HL-60 (cell line): ENCODE results near the gene FBXL14.

Experiments used
- DNase-seq, 2 experiments: peaks; one replicate each; pipeline ENCODE4 v3.0.0-alpha.2; 2010 to 2020; ENCODE audit warnings: low read depth in 1 of 2, low spot score in 1 of 2
- H3K27ac ChIP-seq: fragments of 250-450 bp; sonication (Bioruptor Pico); replicated peaks from 2 replicates; pipeline ENCODE4 v1.5.1; 2020; ENCODE audit warnings: mild to moderate bottlenecking, moderate library complexity
- H3K27me3 ChIP-seq: fragments of 250-450 bp; sonication (Bioruptor Pico); 2 replicates; pipeline ENCODE4 v1.5.1; 2021; ENCODE audit warnings: mild to moderate bottlenecking, moderate library complexity; ENCODE audit not compliant: insufficient read depth, poor library complexity, severe bottlenecking
- H3K4me3 ChIP-seq: replicated peaks from 2 replicates; pipeline ENCODE4 v1.5.1; 2011; ENCODE audit warnings: mild to moderate bottlenecking, control low read depth, low read length; ENCODE audit not compliant: insufficient read depth
- GABPA ChIP-seq: IDR thresholded peaks from 2 replicates; pipeline ENCODE4 v1.6.1; 2012; ENCODE audit warnings: low read depth
- POLR2AphosphoS5 ChIP-seq: IDR thresholded peaks from 2 replicates; pipeline ENCODE4 v1.6.1; 2012; ENCODE audit warnings: low read depth
- REST ChIP-seq: IDR thresholded peaks from 2 replicates; pipeline ENCODE4 v1.6.1; 2012; ENCODE audit warnings: low read depth; ENCODE audit not compliant: insufficient replicate concordance
- SPI1 ChIP-seq: IDR thresholded peaks from 2 replicates; pipeline ENCODE4 v1.6.1; 2012; ENCODE audit warnings: low read depth, mild to moderate bottlenecking, borderline replicate concordance
- TF ChIP-seq, protein P1 (sequence below): IDR thresholded peaks from one replicate; pipeline ENCODE4 v1.5.1; 2011; ENCODE audit warnings: low read length, control low read depth, inconsistent platforms; ENCODE audit not compliant: insufficient read depth

Gene FBXL14

DNA sequence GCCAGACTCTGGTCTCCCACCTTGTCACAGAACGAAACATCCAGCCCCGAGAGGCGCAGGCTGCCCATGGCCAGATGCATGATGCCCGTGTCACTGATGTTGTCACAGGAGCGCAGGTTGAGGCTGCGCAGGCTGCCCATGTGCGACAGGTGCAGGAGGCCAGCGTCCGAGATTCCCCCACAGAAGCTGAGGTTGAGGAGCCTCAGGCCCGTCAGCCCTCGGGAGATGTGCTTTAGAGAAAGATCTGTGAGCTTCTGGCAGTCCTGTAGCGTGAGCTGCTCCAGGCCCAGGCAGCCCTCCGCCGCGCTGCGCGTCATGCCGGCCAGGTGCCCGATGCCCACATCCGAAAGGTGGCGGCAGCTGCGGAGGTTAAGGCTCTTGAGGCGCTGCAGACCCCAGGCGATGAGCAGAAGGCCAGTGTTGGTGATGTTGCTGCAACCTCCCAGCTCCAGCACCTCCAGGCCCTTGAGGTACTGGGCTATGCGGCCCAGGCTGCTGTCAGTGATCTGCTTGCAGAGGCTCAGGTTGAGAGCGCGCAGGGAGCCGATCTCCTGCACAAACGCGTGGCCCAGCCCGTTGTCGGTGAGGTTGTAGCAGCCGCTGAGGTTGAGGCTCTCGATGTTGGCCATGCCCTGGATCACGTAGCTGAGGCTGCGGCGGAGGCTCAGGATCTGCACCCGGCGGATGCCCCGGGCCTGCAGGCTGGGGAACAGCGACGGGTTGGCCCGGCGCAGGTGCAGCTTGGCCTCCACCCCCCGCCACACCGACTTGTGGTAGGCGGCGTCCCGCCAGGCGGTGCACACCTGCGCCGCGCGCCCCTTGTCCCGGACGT is 991 bp downstream of the FBXL14 start:
- H3K4me3 ChIP-seq, result peak overlapping the region; percentile 91
- DNase-seq, result peak in 1 of 2 experiments; percentile 49
- H3K27me3 ChIP-seq, result no peaks in the 10 kb centered on the region
- TF ChIP-seq REST, result no peak
- TF ChIP-seq GABPA, result no peak
- H3K27ac ChIP-seq, result peak overlapping the region; percentile 67

DNA sequence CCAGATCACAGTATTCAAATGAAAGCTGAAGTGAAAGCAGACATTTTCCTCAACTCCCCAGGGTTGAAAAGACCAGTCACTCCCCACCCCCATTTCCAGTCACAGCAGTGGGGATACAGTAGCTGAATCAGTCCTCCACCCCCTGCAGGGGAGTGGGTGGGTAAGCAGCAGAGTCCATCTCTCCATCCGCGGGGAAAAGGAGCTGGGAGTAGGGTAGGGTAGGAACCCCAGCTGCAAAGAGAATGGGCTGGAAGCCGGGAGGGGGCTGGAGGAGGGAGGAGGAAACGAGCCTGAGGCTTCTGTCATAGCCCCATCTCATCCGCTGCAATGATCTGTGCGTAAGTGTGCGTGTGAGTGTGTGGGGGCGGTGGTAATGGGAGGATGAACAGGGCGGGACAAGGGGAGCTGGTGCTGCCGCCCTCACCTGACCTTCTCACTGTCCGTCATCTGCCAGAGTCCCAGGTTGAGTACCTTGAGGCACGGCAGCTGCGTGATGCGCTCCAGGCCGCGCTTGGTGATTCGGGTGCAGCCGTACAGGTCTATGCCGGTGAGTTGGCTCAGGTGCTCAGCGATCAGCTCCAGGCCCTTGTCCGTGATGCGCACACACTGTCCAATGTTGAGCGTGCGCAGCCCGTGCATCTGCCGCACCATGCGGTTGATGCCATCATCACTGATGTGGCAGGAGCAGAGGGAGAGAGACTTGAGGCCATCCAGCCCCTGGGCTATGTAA is 1.8 kb downstream of the FBXL14 start:
- peak overlapping the region; percentile 91 for H3K4me3 ChIP-seq
- H3K27ac ChIP-seq, result no peak overlapping the region
- TF ChIP-seq SPI1, result no peak
- TF ChIP-seq GABPA, result no peak
- TF ChIP-seq, protein P1, sequence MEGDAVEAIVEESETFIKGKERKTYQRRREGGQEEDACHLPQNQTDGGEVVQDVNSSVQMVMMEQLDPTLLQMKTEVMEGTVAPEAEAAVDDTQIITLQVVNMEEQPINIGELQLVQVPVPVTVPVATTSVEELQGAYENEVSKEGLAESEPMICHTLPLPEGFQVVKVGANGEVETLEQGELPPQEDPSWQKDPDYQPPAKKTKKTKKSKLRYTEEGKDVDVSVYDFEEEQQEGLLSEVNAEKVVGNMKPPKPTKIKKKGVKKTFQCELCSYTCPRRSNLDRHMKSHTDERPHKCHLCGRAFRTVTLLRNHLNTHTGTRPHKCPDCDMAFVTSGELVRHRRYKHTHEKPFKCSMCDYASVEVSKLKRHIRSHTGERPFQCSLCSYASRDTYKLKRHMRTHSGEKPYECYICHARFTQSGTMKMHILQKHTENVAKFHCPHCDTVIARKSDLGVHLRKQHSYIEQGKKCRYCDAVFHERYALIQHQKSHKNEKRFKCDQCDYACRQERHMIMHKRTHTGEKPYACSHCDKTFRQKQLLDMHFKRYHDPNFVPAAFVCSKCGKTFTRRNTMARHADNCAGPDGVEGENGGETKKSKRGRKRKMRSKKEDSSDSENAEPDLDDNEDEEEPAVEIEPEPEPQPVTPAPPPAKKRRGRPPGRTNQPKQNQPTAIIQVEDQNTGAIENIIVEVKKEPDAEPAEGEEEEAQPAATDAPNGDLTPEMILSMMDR, result no peak
- no peak for TF ChIP-seq POLR2AphosphoS5
- no peak for TF ChIP-seq REST
- no peaks in the 10 kb centered on the region for H3K27me3 ChIP-seq
- peak in 1 of 2 experiments; percentile 45 for DNase-seq

- Histone ChIP-seq H3K27me3 (no peaks in the 10 kb centered on the region), H3K27ac (no peak overlapping the region), H3K4me3 (peak overlapping the region; percentile 30)
- no peak for DNase-seq
- TF ChIP-seq SPI1 (no peak), GABPA (no peak), REST (no peak), POLR2AphosphoS5 (no peak)
- TF ChIP-seq, protein P1, result no peak
These were observed 2.8 kb downstream of the FBXL14 start for GRCh38 chr12:1591543-1591942.
